Loucy (cell line): ENCODE data around the gene GABRB2.

Source experiments
- H2AFZ ChIP-seq: fragments of 200-600 bp; sonication (generic); 2 replicates; pipeline ENCODE4 v1.6.0; 2016; ENCODE audit warnings: antibody characterized with exemption, mild to moderate bottlenecking, low read length, moderate library complexity
- H3F3A ChIP-seq: fragments of 200-600 bp; 2 replicates; pipeline ENCODE4 v1.6.0; 2016; ENCODE audit warnings: antibody characterized with exemption, low read depth, mild to moderate bottlenecking
- H3K27me3 ChIP-seq: fragments of 200-600 bp; sonication (generic); 2 replicates; pipeline ENCODE4 v1.6.1; 2014; ENCODE audit warnings: low read length, mild to moderate bottlenecking; ENCODE audit not compliant: insufficient read depth, poor library complexity, severe bottlenecking
- H3K36me3 ChIP-seq: fragments of 200-600 bp; sonication (generic); 2 replicates; pipeline ENCODE4 v1.6.1; 2016; ENCODE audit warnings: low read length; ENCODE audit not compliant: insufficient read depth
- H3K4me1 ChIP-seq: fragments of 200-600 bp; sonication (generic); 2 replicates; pipeline ENCODE4 v1.5.1; 2014; ENCODE audit warnings: low read length, mild to moderate bottlenecking; ENCODE audit not compliant: insufficient read depth, poor library complexity, severe bottlenecking
- H3K4me2 ChIP-seq: fragments of 200-600 bp; sonication (generic); 2 replicates; pipeline ENCODE4 v1.6.0; 2014; ENCODE audit warnings: antibody characterized with exemption, low read length, low read depth, mild to moderate bottlenecking; ENCODE audit not compliant: poor library complexity, severe bottlenecking
- H3K4me3 ChIP-seq: fragments of 200-600 bp; sonication (generic); 2 replicates; pipeline ENCODE4 v1.5.1; 2014; ENCODE audit warnings: low read length, mild to moderate bottlenecking, mixed read lengths; ENCODE audit not compliant: poor library complexity, severe bottlenecking
- H3K79me2 ChIP-seq: fragments of 200-600 bp; sonication (generic); 2 replicates; pipeline ENCODE4 v1.6.1; 2014; ENCODE audit warnings: low read length; ENCODE audit not compliant: insufficient read depth
- H3K9ac ChIP-seq: fragments of 200-600 bp; sonication (generic); 2 replicates; pipeline ENCODE4 v1.6.0; 2014; ENCODE audit warnings: mild to moderate bottlenecking, low read depth, low read length, moderate library complexity; ENCODE audit not compliant: poor library complexity, severe bottlenecking
- H3K9me2 ChIP-seq: fragments of 200-600 bp; sonication (generic); replicated peaks from 2 replicates; pipeline ENCODE4 v1.6.1; 2016; ENCODE audit warnings: low read depth, low read length, mixed read lengths
- H3K9me3 ChIP-seq: fragments of 200-600 bp; sonication (generic); 2 replicates; pipeline ENCODE4 v1.6.1; 2014; ENCODE audit warnings: mild to moderate bottlenecking, antibody characterized with exemption, low read length, low read depth; ENCODE audit not compliant: insufficient read depth
- H4K20me1 ChIP-seq: fragments of 200-600 bp; sonication (generic); 2 replicates; pipeline ENCODE4 v1.6.0; 2014; ENCODE audit warnings: antibody characterized with exemption, low read length, mild to moderate bottlenecking; ENCODE audit not compliant: insufficient read depth, poor library complexity, severe bottlenecking
- EZH2phosphoT487 ChIP-seq: fragments of 200-600 bp; IDR thresholded peaks from 2 replicates; pipeline ENCODE4 v1.6.1; 2018; ENCODE audit warnings: antibody characterized with exemption, mild to moderate bottlenecking, moderate library complexity, borderline replicate concordance
- TF ChIP-seq, protein P1 (sequence below): fragments of 200-600 bp; sonication (generic); conservative IDR thresholded peaks from 2 replicates; pipeline ENCODE4 v1.5.1; 2014; ENCODE audit warnings: mild to moderate bottlenecking, antibody characterized with exemption, low read length

The GABRB2 gene

DNA sequence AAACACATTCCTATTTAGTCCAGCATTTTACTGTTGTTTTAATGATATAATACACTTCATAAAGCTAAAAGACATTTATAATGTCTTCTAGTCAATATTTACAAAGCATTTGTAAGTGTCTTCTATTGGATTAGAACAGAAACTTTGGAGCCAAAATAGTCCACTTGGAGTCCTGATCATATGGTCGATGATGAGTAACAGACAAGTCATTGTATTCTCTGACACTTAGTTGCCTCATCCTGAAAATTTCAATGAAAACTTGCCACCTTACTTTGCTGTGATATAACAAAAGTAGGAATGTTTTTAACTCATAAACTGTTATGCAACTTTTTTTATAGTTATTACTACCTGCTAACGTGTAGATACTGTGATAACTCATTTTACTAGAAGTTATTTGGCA lies 132.5 kb downstream of the GABRB2 start:
- H3K4me3 ChIP-seq = no peak overlapping the region
- TF ChIP-seq EZH2phosphoT487 = no peak
- H3K9me2 ChIP-seq = no peaks in the 10 kb centered on the region
- H3K27me3 ChIP-seq = no peaks in the 10 kb centered on the region
- no peaks in the 10 kb centered on the region for H3K79me2 ChIP-seq
- H4K20me1 ChIP-seq = no peaks in the 10 kb centered on the region
- no peaks in the 10 kb centered on the region for H3F3A ChIP-seq
- H3K36me3 ChIP-seq = no peaks in the 10 kb centered on the region
- H3K4me2 ChIP-seq = no peak overlapping the region
- H3K9me3 ChIP-seq = no peaks in the 10 kb centered on the region
- H2AFZ ChIP-seq = no peak overlapping the region
- H3K9ac ChIP-seq = no peak overlapping the region
- no peaks in the 10 kb centered on the region for H3K4me1 ChIP-seq

DNA sequence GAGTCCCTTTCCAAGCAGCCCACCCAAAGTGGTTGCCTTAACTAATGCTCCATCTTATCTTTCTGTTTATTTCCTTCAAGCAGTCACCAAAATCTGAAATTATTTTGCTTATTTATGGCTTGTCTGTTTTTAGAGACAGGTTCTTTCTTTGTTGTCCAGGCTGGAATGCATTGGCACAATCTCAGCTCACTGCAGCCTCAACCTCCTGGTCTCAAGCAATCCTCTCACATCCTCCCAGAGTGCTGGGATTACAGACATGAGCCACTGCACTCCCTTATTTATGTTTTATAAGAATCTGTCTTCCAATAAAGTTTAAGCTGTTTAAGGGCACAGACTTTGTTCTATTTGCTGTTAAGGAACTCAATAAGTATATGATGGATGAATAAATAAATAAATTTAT lies 133.7 kb downstream of the GABRB2 start:
- Histone ChIP-seq H3K9me2 (no peaks in the 10 kb centered on the region), H3K79me2 (no peaks in the 10 kb centered on the region), H3K4me2 (no peak overlapping the region), H3K4me3 (no peak overlapping the region), H3K9ac (no peak overlapping the region), H3F3A (no peaks in the 10 kb centered on the region), H3K9me3 (no peaks in the 10 kb centered on the region), H3K4me1 (no peaks in the 10 kb centered on the region), H4K20me1 (no peaks in the 10 kb centered on the region), H3K27me3 (no peaks in the 10 kb centered on the region), H3K36me3 (no peaks in the 10 kb centered on the region), H2AFZ (no peak overlapping the region)
- TF ChIP-seq EZH2phosphoT487 = no peak
- TF ChIP-seq, protein P1, sequence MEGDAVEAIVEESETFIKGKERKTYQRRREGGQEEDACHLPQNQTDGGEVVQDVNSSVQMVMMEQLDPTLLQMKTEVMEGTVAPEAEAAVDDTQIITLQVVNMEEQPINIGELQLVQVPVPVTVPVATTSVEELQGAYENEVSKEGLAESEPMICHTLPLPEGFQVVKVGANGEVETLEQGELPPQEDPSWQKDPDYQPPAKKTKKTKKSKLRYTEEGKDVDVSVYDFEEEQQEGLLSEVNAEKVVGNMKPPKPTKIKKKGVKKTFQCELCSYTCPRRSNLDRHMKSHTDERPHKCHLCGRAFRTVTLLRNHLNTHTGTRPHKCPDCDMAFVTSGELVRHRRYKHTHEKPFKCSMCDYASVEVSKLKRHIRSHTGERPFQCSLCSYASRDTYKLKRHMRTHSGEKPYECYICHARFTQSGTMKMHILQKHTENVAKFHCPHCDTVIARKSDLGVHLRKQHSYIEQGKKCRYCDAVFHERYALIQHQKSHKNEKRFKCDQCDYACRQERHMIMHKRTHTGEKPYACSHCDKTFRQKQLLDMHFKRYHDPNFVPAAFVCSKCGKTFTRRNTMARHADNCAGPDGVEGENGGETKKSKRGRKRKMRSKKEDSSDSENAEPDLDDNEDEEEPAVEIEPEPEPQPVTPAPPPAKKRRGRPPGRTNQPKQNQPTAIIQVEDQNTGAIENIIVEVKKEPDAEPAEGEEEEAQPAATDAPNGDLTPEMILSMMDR = no peak

DNA sequence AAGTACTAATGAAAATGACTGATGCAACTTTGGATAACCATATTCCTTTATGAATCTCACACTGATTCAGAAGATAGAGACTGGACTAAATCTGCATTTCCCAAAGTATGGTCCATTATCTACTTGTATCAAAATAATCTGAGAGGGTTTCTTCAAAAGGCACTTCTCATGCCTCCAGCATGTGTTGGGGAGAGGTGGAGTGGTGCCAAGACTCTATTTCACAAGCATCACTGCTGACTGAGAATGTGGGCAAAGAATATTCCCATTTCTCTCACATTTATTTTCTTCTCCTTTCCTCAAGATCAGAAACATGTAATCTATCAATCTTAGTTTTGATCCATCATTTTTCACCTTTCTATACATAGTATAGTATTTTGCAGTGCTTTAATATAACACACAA lies 135.4 kb downstream of the GABRB2 start:
- no peak overlapping the region for H3K9ac ChIP-seq
- H2AFZ ChIP-seq = no peak overlapping the region
- no peaks in the 10 kb centered on the region for H3K4me1 ChIP-seq
- H3K9me2 ChIP-seq = no peaks in the 10 kb centered on the region
- H3K79me2 ChIP-seq = no peaks in the 10 kb centered on the region
- H3K4me3 ChIP-seq = no peak overlapping the region
- H3K36me3 ChIP-seq = no peaks in the 10 kb centered on the region
- H3K27me3 ChIP-seq = no peaks in the 10 kb centered on the region
- H3K9me3 ChIP-seq = no peaks in the 10 kb centered on the region
- TF ChIP-seq, protein P1 = no peak
- no peak for TF ChIP-seq EZH2phosphoT487
- H3F3A ChIP-seq = no peaks in the 10 kb centered on the region
- no peaks in the 10 kb centered on the region for H4K20me1 ChIP-seq
- no peak overlapping the region for H3K4me2 ChIP-seq

DNA sequence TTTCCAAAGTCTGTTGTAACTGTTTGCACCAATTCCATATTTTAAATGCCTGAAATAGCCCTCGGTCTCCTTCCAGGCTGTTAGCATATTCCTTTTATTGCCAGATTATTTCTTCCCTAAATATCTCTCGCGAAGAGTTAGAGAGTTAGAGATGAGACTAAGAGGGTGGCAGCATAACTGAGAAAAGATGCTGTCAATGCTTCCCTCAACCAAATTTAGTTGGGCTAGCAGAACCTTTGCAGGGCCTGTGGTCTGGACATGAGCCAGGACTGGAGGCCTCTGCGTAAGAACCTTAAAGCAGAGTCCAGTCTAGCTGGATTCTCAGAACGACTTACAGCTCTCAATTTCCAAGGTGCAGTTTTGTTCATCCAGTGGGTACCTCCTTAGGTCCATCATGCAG lies 135.9 kb downstream of the GABRB2 start:
- no peak overlapping the region for H2AFZ ChIP-seq
- no peaks in the 10 kb centered on the region for H3K27me3 ChIP-seq
- no peaks in the 10 kb centered on the region for H3K79me2 ChIP-seq
- no peaks in the 10 kb centered on the region for H3F3A ChIP-seq
- no peaks in the 10 kb centered on the region for H3K9me2 ChIP-seq
- H3K4me1 ChIP-seq = no peaks in the 10 kb centered on the region
- H3K4me2 ChIP-seq = no peak overlapping the region
- no peak overlapping the region for H3K9ac ChIP-seq
- H3K9me3 ChIP-seq = no peaks in the 10 kb centered on the region
- H3K36me3 ChIP-seq = no peaks in the 10 kb centered on the region
- TF ChIP-seq, protein P1 = no peak
- TF ChIP-seq EZH2phosphoT487 = no peak
- no peaks in the 10 kb centered on the region for H4K20me1 ChIP-seq
- H3K4me3 ChIP-seq = no peak overlapping the region
